H4 (cell line): ENCODE data around the gene ASTL. TPM values are rescaled to one million over a fixed set of nuclear protein-coding genes. Genes with fewer than 3 reads are reported as not detected.
"Not testable (repeated sequence)": the region's sequence is repeated elsewhere in the genome, so short reads cannot be mapped to it uniquely, and the experiment has no call there.

Experiments
- DNase-seq: peaks from one replicate; pipeline ENCODE4 v3.0.0-alpha.2; 2015; ENCODE audit warnings: low spot score
- total RNA-seq: library from RNA; depleted of rRNA; stranded (reverse); fragments of >200 nt; shearing (Covaris generic); gene quantifications from 2 replicates; pipeline ENCODE4 v1.2.3, GENCODE V29; 2014

Gene ASTL
- total RNA-seq, 1 experiment from 2014 or later: not detected

- no peak for DNase-seq
Measured at GRCh38 chr2:96099861-96100798, 38.2 kb downstream of the ASTL start.

GRCh38 chr2:96098900-96099590 is 39.3 kb downstream of the ASTL start:
- no peak for DNase-seq

- DNase-seq: no peak
Measured at GRCh38 chr2:96097951-96098823, 40.1 kb downstream of the ASTL start.

GRCh38 chr2:96097441-96097840 is 40.9 kb downstream of the ASTL start:
- DNase-seq: no peak

GRCh38 chr2:96095116-96095636 is 43.1 kb downstream of the ASTL start:
- no peak for DNase-seq

GRCh38 chr2:96093528-96093927 is 44.8 kb downstream of the ASTL start:
- no peak for DNase-seq

GRCh38 chr2:96092951-96093350 is 45.4 kb downstream of the ASTL start:
- no peak for DNase-seq

- no peak for DNase-seq
Measured at GRCh38 chr2:96092573-96092877, 45.8 kb downstream of the ASTL start.

- no peak for DNase-seq
Measured at GRCh38 chr2:96091711-96092572, 46.4 kb downstream of the ASTL start.

- DNase-seq: no peak
Measured at GRCh38 chr2:96091141-96091710, 47.1 kb downstream of the ASTL start.

- no peak for DNase-seq
Measured at GRCh38 chr2:96090196-96090926, 47.9 kb downstream of the ASTL start.

- no peak for DNase-seq
Measured at GRCh38 chr2:96089356-96090195, 48.7 kb downstream of the ASTL start.

- no peak for DNase-seq
Measured at GRCh38 chr2:96088340-96089335, 49.7 kb downstream of the ASTL start.

GRCh38 chr2:96087130-96087529 is 51.2 kb downstream of the ASTL start:
- no peak for DNase-seq

GRCh38 chr2:96085541-96086355 is 52.6 kb downstream of the ASTL start:
- no peak for DNase-seq

GRCh38 chr2:96084858-96085518 is 53.3 kb downstream of the ASTL start:
- DNase-seq: not testable (repeated sequence)
